HepG2 (cell line): ENCODE results near the gene DIRAS3. TPM values are rescaled to one million over a fixed set of nuclear protein-coding genes. Genes with fewer than 3 reads are reported as not detected.

ENCODE experiments used
- ATAC-seq: fragments of 200-7000 bp; cut with Tn5 transposase; 3 replicates; pipeline ENCODE4 v1.9.1; 2020; ENCODE audit warnings: mild to moderate bottlenecking, moderate library complexity
- BruUV-seq: library from RNA; stranded (reverse); fragments of 400-500 nt; replicated peaks from 2 replicates; lab custom pipeline; 2021; lab: Mats Ljungman, UMichigan
- CTCF ChIA-PET: fragments of 300-600 bp; formaldehyde crosslinking; extraction: SDS; loops from one replicate; lab custom pipeline; 2021; ENCODE audit warnings: low total read pairs, inconsistent platforms, low intra/inter-chr PET ratio; lab: Yijun Ruan, JAX
- POLR2A ChIA-PET: fragments of 350-600 bp; sonication (Branson Sonifier 250); formaldehyde crosslinking; loops from one replicate; lab custom pipeline; 2020; ENCODE audit warnings: antibody characterized with exemption, inconsistent platforms; lab: Yijun Ruan, JAX
- DNase-seq: peaks from one replicate; pipeline ENCODE4 v3.0.0-alpha.2; 2015; ENCODE audit warnings: low spot score
- FAIRE-seq: peaks from 3 replicates; lab custom pipeline; 2011; peaks lifted over from hg19 to GRCh38; lab: Jason Lieb, UNC
- H2AFZ ChIP-seq: one replicate; pipeline ENCODE4 v1.6.1; 2011; ENCODE audit warnings: low read length, inconsistent platforms
- H3K27ac ChIP-seq: fragments of 300-600 bp; 3 replicates; pipeline ENCODE4 v1.8.0; 2011; ENCODE audit warnings: mixed run types, mild to moderate bottlenecking, mixed read lengths, low read length, inconsistent platforms; ENCODE audit not compliant: insufficient read depth; ENCODE audit errors: extremely low read length
- H3K27me3 ChIP-seq, 2 experiments: fragments of 200-600 bp in 1 of 2; 2 replicates in 1 of 2; 3 replicates in 1 of 2; pipeline versions ENCODE4 v1.6.0 to v1.8.0; 2011; ENCODE audit warnings: low read length in 2 of 2, mild to moderate bottlenecking in 2 of 2, moderate library complexity in 2 of 2, inconsistent platforms in 1 of 2; ENCODE audit not compliant: insufficient read depth in 2 of 2, control insufficient read depth in 1 of 2
- H3K36me3 ChIP-seq, 2 experiments: fragments of 200-600 bp in 1 of 2; replicated peaks in 1 of 2; 2 replicates in 1 of 2; 3 replicates in 1 of 2; pipeline versions ENCODE4 v1.5.1 to v1.8.0; 2011; ENCODE audit warnings: low read length in 2 of 2, inconsistent platforms in 1 of 2; ENCODE audit not compliant: insufficient read depth in 2 of 2, control insufficient read depth in 1 of 2
- H3K4me1 ChIP-seq: 2 replicates; pipeline ENCODE4 v1.5.1; 2012; ENCODE audit warnings: low read length, inconsistent platforms; ENCODE audit not compliant: insufficient read depth
- H3K4me2 ChIP-seq: 2 replicates; pipeline ENCODE4 v1.6.0; 2011; ENCODE audit warnings: low read depth, low read length, inconsistent platforms
- H3K4me3 ChIP-seq, 3 experiments: fragments of 200-600 bp in 1 of 3; sonication (generic), shearing (Covaris generic) in 1 of 3; replicated peaks in 1 of 3; 2 replicates each; pipeline ENCODE4 v1.5.1; 2011 to 2016; ENCODE audit warnings: low read length in 3 of 3, inconsistent platforms in 2 of 3, low read depth in 2 of 3, mild to moderate bottlenecking in 2 of 3, control low read depth in 1 of 3, mixed read lengths in 1 of 3; ENCODE audit not compliant: insufficient read depth in 1 of 3
- H3K79me2 ChIP-seq: one replicate; pipeline ENCODE4 v1.6.1; 2011; ENCODE audit warnings: low read length, inconsistent platforms; ENCODE audit not compliant: insufficient read depth
- H3K9ac ChIP-seq: 2 replicates; pipeline ENCODE4 v1.6.0; 2011; ENCODE audit warnings: mild to moderate bottlenecking, low read depth, low read length, inconsistent platforms; ENCODE audit not compliant: insufficient read depth
- H3K9me3 ChIP-seq: 2 replicates; pipeline ENCODE4 v1.5.1; 2012; ENCODE audit warnings: mild to moderate bottlenecking, low read length
- H4K20me1 ChIP-seq: 2 replicates; pipeline ENCODE4 v1.6.0; 2011; ENCODE audit warnings: inconsistent platforms, mild to moderate bottlenecking, low read length, moderate library complexity; ENCODE audit not compliant: insufficient read depth
- ATM ChIP-seq: fragments of 450-650 bp; IDR thresholded peaks from 2 replicates; pipeline ENCODE4 v1.7.1; 2017; ENCODE audit warnings: mild to moderate bottlenecking, borderline replicate concordance
- CENPX ChIP-seq: sonication (generic); formaldehyde crosslinking; IDR thresholded peaks from 2 replicates; pipeline ENCODE4 v1.9.0; 2021; ENCODE audit warnings: mild to moderate bottlenecking, missing genetic modification reagents, moderate library complexity
- HBP1 ChIP-seq: IDR thresholded peaks from 2 replicates; pipeline ENCODE4 v1.6.1; 2016; ENCODE audit warnings: low read depth, control low read depth
- HDAC6 ChIP-seq: fragments of 200-600 bp; sonication (generic); IDR thresholded peaks from 2 replicates; pipeline ENCODE4 v1.7.0; 2017; ENCODE audit warnings: mild to moderate bottlenecking, antibody characterized with exemption, low read length, low read depth
- KLF9 ChIP-seq: IDR thresholded peaks from 2 replicates; pipeline ENCODE4 v1.6.1; 2016; ENCODE audit warnings: low read depth
- NFYC ChIP-seq: IDR thresholded peaks from 2 replicates; pipeline ENCODE4 v1.6.1; 2016; ENCODE audit warnings: missing genetic modification reagents, missing compliant biosample characterization
- SRF ChIP-seq: IDR thresholded peaks from 2 replicates; pipeline ENCODE4 v1.6.1; 2011; ENCODE audit warnings: mild to moderate bottlenecking, low read depth, low read length, moderate library complexity
- ZNF256 ChIP-seq: sonication (generic); formaldehyde crosslinking; conservative IDR thresholded peaks from 2 replicates; pipeline ENCODE4 v1.4.0; 2020; ENCODE audit warnings: missing genetic modification reagents
- ZNF552 ChIP-seq: sonication (generic); formaldehyde crosslinking; IDR thresholded peaks from 2 replicates; pipeline ENCODE4 v1.9.0; 2022; ENCODE audit warnings: missing genetic modification reagents, mild to moderate bottlenecking, borderline replicate concordance
- WGBS: methylation state at CpG from one replicate; pipeline ENCODE4 v1.1.6; 2017; ENCODE audit warnings: low lambda C conversion rate; 5-methylcytosine and 5-hydroxymethylcytosine counted together
- in situ Hi-C: cut with HindIII; loops from 2 replicates; pipeline ENCODE4 v1.10.0; 2017; ENCODE audit warnings: low pct_unique_long_range_greater_than_20kb; ENCODE audit not compliant: extremely low pct_ligation_motif_present
- intact Hi-C: fragments of 100-400 bp; cut with micrococcal nuclease; formaldehyde crosslinking; loops from one replicate; pipeline ENCODE4 v1.10.0; 2022; ENCODE audit not compliant: unreplicated experiment
- polyA plus RNA-seq, 8 experiments: library from polyadenylated mRNA; depleted of rRNA in 3 of 8; stranded (reverse) in 7 of 8; unstranded in 1 of 8; fragments of >200 nt; fragmentation: Illumina TruSeq in 4 of 8; extraction: Trizol in 4 of 8; gene quantifications; 2 replicates each; pipeline versions ENCODE4 v1.2.1 to v1.2.3, GENCODE V29; 2011 to 2016; ENCODE audit warnings: low read depth in 4 of 8, missing spikeins in 1 of 8, mixed read lengths in 1 of 8; ENCODE audit not compliant: insufficient read depth in 1 of 8
- total RNA-seq, 5 experiments: library from RNA; depleted of rRNA; stranded (reverse); fragments of >200 nt; fragmentation: Illumina TruSeq; extraction: Trizol; gene quantifications; 2 replicates each; pipeline ENCODE4 v1.2.3, GENCODE V29; 2016; ENCODE audit warnings: low read depth in 1 of 5

DIRAS3 gene
- total and polyA plus RNA-seq, 2 of the 13 experiments (the other 11 are each of a cell fraction or from before 2014, with no cell fraction given): not detected

- no peaks in the 10 kb centered on the region for H4K20me1 ChIP-seq
- DNase-seq: no peak
- no peak for TF ChIP-seq HBP1 (CRISPR knock-in tag)
- no peak for TF ChIP-seq NFYC
- TF ChIP-seq ZNF552: no peak
- no peak for TF ChIP-seq CENPX (CRISPR knock-in tag)
- intact Hi-C loops: no loop called here
- no peaks in the 10 kb centered on the region for H3K36me3 ChIP-seq
- H3K4me2 ChIP-seq: no peak overlapping the region
- H3K4me3 ChIP-seq: no peak overlapping the region
- in situ Hi-C loops: no loop called here
- POLR2A ChIA-PET: no interaction called here
- no peaks in the 10 kb centered on the region for H3K79me2 ChIP-seq
- no peak overlapping the region for H3K27ac ChIP-seq
- FAIRE-seq: no peak
- 0% methylated on average over 2 of the region's 2 CpGs for WGBS
- no peaks in the 10 kb centered on the region for H3K27me3 ChIP-seq
- no peak overlapping the region for H3K9ac ChIP-seq
- H3K4me1 ChIP-seq: no peaks in the 10 kb centered on the region
- no TSS peak for BruUV-seq
- H3K9me3 ChIP-seq: no peaks in the 10 kb centered on the region
- H2AFZ ChIP-seq: no peak overlapping the region
- ATAC-seq: no peak
- CTCF ChIA-PET: no interaction called here
These were observed 38.6 kb downstream of the DIRAS3 start for GRCh38 chr1:68011657-68012375.

GRCh38 chr1:68010543-68010942 is 39.9 kb downstream of the DIRAS3 start:
- WGBS: 0% methylated on average over 4 of the region's 4 CpGs
- TF ChIP-seq SRF (no peak), HDAC6 (no peak), KLF9 (no peak), ZNF256 (CRISPR knock-in tag) (no peak), ATM (no peak)

More at GRCh38 chr1:68010543-68010942, 39.9 kb downstream of the DIRAS3 start:
- Histone ChIP-seq H3K79me2 (no peaks in the 10 kb centered on the region), H4K20me1 (no peaks in the 10 kb centered on the region), H3K36me3 (no peaks in the 10 kb centered on the region), H3K4me3 (no peak overlapping the region), H3K9ac (no peak overlapping the region), H3K27ac (no peak overlapping the region), H2AFZ (no peak overlapping the region), H3K27me3 (no peaks in the 10 kb centered on the region), H3K4me2 (no peak overlapping the region), H3K4me1 (no peaks in the 10 kb centered on the region), H3K9me3 (no peaks in the 10 kb centered on the region)
- intact Hi-C loops: no loop called here
- no TSS peak for BruUV-seq
- CTCF ChIA-PET: interaction anchor here (0.8 kb wide), 1 partner anchor 157 kb away, joined by 3 read pairs; no protein-coding TSS in a partner anchor
- in situ Hi-C loops: no loop called here
- ATAC-seq (no peak), FAIRE-seq (no peak), DNase-seq (no peak)
- POLR2A ChIA-PET: no interaction called here
